ENCODE data around the gene RAC3. TPM values are rescaled to one million over a fixed set of nuclear protein-coding genes. Genes with fewer than 3 reads are reported as not detected.

RAC3 gene
- total and polyA plus RNA-seq, 2 experiments from 2014 or later = 5.5 to 11.8 TPM

GRCh38 chr17:82024859-82025258, 6.6 kb upstream of the RAC3 start:
- H3K4me3 ChIP-seq = no peak overlapping the region
- no peak overlapping the region for H3K4me2 ChIP-seq
- TF ChIP-seq CTCF (IDR thresholded peaks at IDR 0.05; ENCODE audit: poor library complexity) (no peak), EZH2 (IDR thresholded peaks at IDR 0.05; ENCODE audit: borderline replicate concordance) (no peak), EZH2phosphoT487 (IDR thresholded peaks at IDR 0.05; ENCODE audit: low read depth, severe bottlenecking, unreplicated experiment) (no peak)
- DNase-seq (ENCODE audit: low spot score) = no peak
- peaks cover 19% of the 10 kb centered on the region for H3K4me1 ChIP-seq (ENCODE audit: insufficient read depth)
- 96% methylated on average over 17 of the region's 17 CpGs for WGBS (ENCODE audit: low lambda C conversion rate, missing lambda C conversion rate)
- H3K36me3 ChIP-seq (replicated peaks; ENCODE audit: insufficient read depth, low read depth) = no peaks in the 10 kb centered on the region
- H3K9me2 ChIP-seq (replicated peaks; ENCODE audit: insufficient read depth) = no peaks in the 10 kb centered on the region
- H3K79me2 ChIP-seq = peaks cover 11% of the 10 kb centered on the region
- H3K27ac ChIP-seq = no peak overlapping the region
- H3K9me3 ChIP-seq (ENCODE audit: low read depth) = no peaks in the 10 kb centered on the region
- no peak overlapping the region for H2AFZ ChIP-seq
- no peaks in the 10 kb centered on the region for H3K27me3 ChIP-seq
- no peaks in the 10 kb centered on the region for H4K20me1 ChIP-seq (ENCODE audit: insufficient read depth, poor library complexity, severe bottlenecking)

- no peaks in the 10 kb centered on the region for H3K9me2 ChIP-seq (replicated peaks; ENCODE audit: insufficient read depth)
- TF ChIP-seq EZH2 (IDR thresholded peaks at IDR 0.05; ENCODE audit: borderline replicate concordance) = no peak
- no peak for TF ChIP-seq EZH2phosphoT487 (IDR thresholded peaks at IDR 0.05; ENCODE audit: low read depth, severe bottlenecking, unreplicated experiment)
- TF ChIP-seq CTCF (IDR thresholded peaks at IDR 0.05; ENCODE audit: poor library complexity) = no peak
- H3K27ac ChIP-seq = no peak overlapping the region
- peaks cover 11% of the 10 kb centered on the region for H3K79me2 ChIP-seq
- peaks cover 24% of the 10 kb centered on the region for H3K4me1 ChIP-seq (ENCODE audit: insufficient read depth)
- no peak overlapping the region for H3K4me2 ChIP-seq
- H2AFZ ChIP-seq = no peak overlapping the region
- H3K27me3 ChIP-seq = no peaks in the 10 kb centered on the region
- no peaks in the 10 kb centered on the region for H3K9me3 ChIP-seq (ENCODE audit: low read depth)
- H3K36me3 ChIP-seq (replicated peaks; ENCODE audit: insufficient read depth, low read depth) = no peaks in the 10 kb centered on the region
- no peak overlapping the region for H3K4me3 ChIP-seq
- no peaks in the 10 kb centered on the region for H4K20me1 ChIP-seq (ENCODE audit: insufficient read depth, poor library complexity, severe bottlenecking)
- 97% methylated on average over 25 of the region's 25 CpGs for WGBS (ENCODE audit: low lambda C conversion rate, missing lambda C conversion rate)
- DNase-seq (ENCODE audit: low spot score) = no peak
These were observed 5.9 kb upstream of the RAC3 start for GRCh38 chr17:82025401-82026107.

- no peaks in the 10 kb centered on the region for H4K20me1 ChIP-seq (ENCODE audit: insufficient read depth, poor library complexity, severe bottlenecking)
- H3K9me3 ChIP-seq (ENCODE audit: low read depth) = no peaks in the 10 kb centered on the region
- no peak overlapping the region for H3K4me2 ChIP-seq
- no peak overlapping the region for H3K27ac ChIP-seq
- no peaks in the 10 kb centered on the region for H3K27me3 ChIP-seq
- H2AFZ ChIP-seq = no peak overlapping the region
- 97% methylated on average over 10 of the region's 13 CpGs for WGBS (ENCODE audit: low lambda C conversion rate, missing lambda C conversion rate)
- no peaks in the 10 kb centered on the region for H3K79me2 ChIP-seq
- DNase-seq (ENCODE audit: low spot score) = no peak
- no peak for TF ChIP-seq EZH2phosphoT487 (IDR thresholded peaks at IDR 0.05; ENCODE audit: low read depth, severe bottlenecking, unreplicated experiment)
- TF ChIP-seq CTCF (IDR thresholded peaks at IDR 0.05; ENCODE audit: poor library complexity) = no peak
- TF ChIP-seq EZH2 (IDR thresholded peaks at IDR 0.05; ENCODE audit: borderline replicate concordance) = no peak
- peaks cover 20% of the 10 kb centered on the region for H3K4me1 ChIP-seq (ENCODE audit: insufficient read depth)
- no peaks in the 10 kb centered on the region for H3K36me3 ChIP-seq (replicated peaks; ENCODE audit: insufficient read depth, low read depth)
- H3K4me3 ChIP-seq = no peak overlapping the region
- H3K9me2 ChIP-seq (replicated peaks; ENCODE audit: insufficient read depth) = no peaks in the 10 kb centered on the region
These were observed 3.2 kb upstream of the RAC3 start for GRCh38 chr17:82028246-82028645.
